WTC11 (cell line): ENCODE data around the gene LEMD3. TPM values are rescaled to one million over a fixed set of nuclear protein-coding genes. Genes with fewer than 3 reads are reported as not detected.

Experiments used
- CREB1 ChIP-seq: sonication (generic); formaldehyde crosslinking; IDR thresholded peaks from 2 replicates; pipeline ENCODE4 v1.8.0; 2023; ENCODE audit warnings: mild to moderate bottlenecking, missing genetic modification reagents
- ELF4 ChIP-seq: sonication (generic); formaldehyde crosslinking; IDR thresholded peaks from 2 replicates; pipeline ENCODE4 v1.8.1; 2022; ENCODE audit warnings: low read depth, mild to moderate bottlenecking, moderate library complexity, missing genetic modification reagents
- FOXJ3 ChIP-seq: sonication (generic); formaldehyde crosslinking; IDR thresholded peaks from 2 replicates; pipeline ENCODE4 v1.9.0; 2021; ENCODE audit warnings: missing genetic modification reagents, mild to moderate bottlenecking, borderline replicate concordance
- FOXP4 ChIP-seq: sonication (generic); formaldehyde crosslinking; IDR thresholded peaks from 2 replicates; pipeline ENCODE4 v1.8.0; 2022; ENCODE audit warnings: mild to moderate bottlenecking, missing genetic modification reagents
- GRHL2 ChIP-seq: fragments of 250-450 bp; sonication (Bioruptor Pico); IDR thresholded peaks from 2 replicates; pipeline ENCODE4 v1.8.0; 2022; ENCODE audit warnings: mild to moderate bottlenecking, moderate library complexity; ENCODE audit not compliant: insufficient replicate concordance, severe bottlenecking
- IRF1 ChIP-seq: sonication (generic); formaldehyde crosslinking; IDR thresholded peaks from 2 replicates; pipeline ENCODE4 v1.8.0; 2023; ENCODE audit warnings: missing genetic modification reagents
- IRF2 ChIP-seq: sonication (generic); formaldehyde crosslinking; IDR thresholded peaks from 2 replicates; pipeline ENCODE4 v1.8.0; 2022; ENCODE audit warnings: low read depth, missing genetic modification reagents, borderline replicate concordance
- MAX ChIP-seq: sonication (generic); formaldehyde crosslinking; IDR thresholded peaks from 2 replicates; pipeline ENCODE4 v1.8.0; 2022; ENCODE audit warnings: mild to moderate bottlenecking, missing genetic modification reagents
- NR1H2 ChIP-seq: sonication (generic); formaldehyde crosslinking; IDR thresholded peaks from 2 replicates; pipeline ENCODE4 v1.9.0; 2021; ENCODE audit warnings: mild to moderate bottlenecking, moderate library complexity, missing genetic modification reagents
- PRRX2 ChIP-seq: fragments of 250-450 bp; sonication (Bioruptor Pico); IDR thresholded peaks from 2 replicates; pipeline ENCODE4 v1.8.0; 2021; ENCODE audit warnings: mild to moderate bottlenecking
- RELA ChIP-seq: sonication (generic); formaldehyde crosslinking; IDR thresholded peaks from 2 replicates; pipeline ENCODE4 v1.8.1; 2022; ENCODE audit warnings: missing genetic modification reagents, mild to moderate bottlenecking, borderline replicate concordance
- RORB ChIP-seq: fragments of 250-450 bp; sonication (Bioruptor Pico); IDR thresholded peaks from 2 replicates; pipeline ENCODE4 v1.9.0; 2021; ENCODE audit warnings: mild to moderate bottlenecking
- SMAD3 ChIP-seq: sonication (generic); formaldehyde crosslinking; IDR thresholded peaks from 2 replicates; pipeline ENCODE4 v1.8.0; 2022; ENCODE audit warnings: missing genetic modification reagents, mild to moderate bottlenecking, borderline replicate concordance
- TEAD4 ChIP-seq: sonication (generic); formaldehyde crosslinking; IDR thresholded peaks from 2 replicates; pipeline ENCODE4 v1.8.0; 2022; ENCODE audit warnings: mild to moderate bottlenecking, missing genetic modification reagents
- ZMAT4 ChIP-seq: fragments of 250-450 bp; sonication (Bioruptor Pico); IDR thresholded peaks from 2 replicates; pipeline ENCODE4 v1.9.0; 2021; ENCODE audit warnings: mild to moderate bottlenecking
- ZNF532 ChIP-seq: fragments of 250-450 bp; sonication (Bioruptor Pico); IDR thresholded peaks from 2 replicates; pipeline ENCODE4 v1.9.0; 2021; ENCODE audit warnings: mild to moderate bottlenecking, borderline replicate concordance
- total RNA-seq: library from RNA; stranded (reverse); gene quantifications from 3 replicates; pipeline ENCODE4 v1.2.3, GENCODE V29; 2021
- TF ChIP-seq, protein P1 (sequence below): sonication (generic); formaldehyde crosslinking; IDR thresholded peaks from 2 replicates; pipeline ENCODE4 v1.8.1; 2023; ENCODE audit warnings: mild to moderate bottlenecking, moderate library complexity, missing genetic modification reagents
- TF ChIP-seq, protein P2 (sequence below): sonication (generic); formaldehyde crosslinking; IDR thresholded peaks from 2 replicates; pipeline ENCODE4 v1.8.0; 2023; ENCODE audit warnings: mild to moderate bottlenecking, missing genetic modification reagents
- TF ChIP-seq, protein P3 (sequence below): sonication (generic); formaldehyde crosslinking; IDR thresholded peaks from 2 replicates; pipeline ENCODE4 v1.8.1; 2022; ENCODE audit warnings: mild to moderate bottlenecking, missing genetic modification reagents, moderate library complexity, borderline replicate concordance

LEMD3 gene
- total RNA-seq, 1 experiment from 2014 or later: 31.3 TPM

DNA sequence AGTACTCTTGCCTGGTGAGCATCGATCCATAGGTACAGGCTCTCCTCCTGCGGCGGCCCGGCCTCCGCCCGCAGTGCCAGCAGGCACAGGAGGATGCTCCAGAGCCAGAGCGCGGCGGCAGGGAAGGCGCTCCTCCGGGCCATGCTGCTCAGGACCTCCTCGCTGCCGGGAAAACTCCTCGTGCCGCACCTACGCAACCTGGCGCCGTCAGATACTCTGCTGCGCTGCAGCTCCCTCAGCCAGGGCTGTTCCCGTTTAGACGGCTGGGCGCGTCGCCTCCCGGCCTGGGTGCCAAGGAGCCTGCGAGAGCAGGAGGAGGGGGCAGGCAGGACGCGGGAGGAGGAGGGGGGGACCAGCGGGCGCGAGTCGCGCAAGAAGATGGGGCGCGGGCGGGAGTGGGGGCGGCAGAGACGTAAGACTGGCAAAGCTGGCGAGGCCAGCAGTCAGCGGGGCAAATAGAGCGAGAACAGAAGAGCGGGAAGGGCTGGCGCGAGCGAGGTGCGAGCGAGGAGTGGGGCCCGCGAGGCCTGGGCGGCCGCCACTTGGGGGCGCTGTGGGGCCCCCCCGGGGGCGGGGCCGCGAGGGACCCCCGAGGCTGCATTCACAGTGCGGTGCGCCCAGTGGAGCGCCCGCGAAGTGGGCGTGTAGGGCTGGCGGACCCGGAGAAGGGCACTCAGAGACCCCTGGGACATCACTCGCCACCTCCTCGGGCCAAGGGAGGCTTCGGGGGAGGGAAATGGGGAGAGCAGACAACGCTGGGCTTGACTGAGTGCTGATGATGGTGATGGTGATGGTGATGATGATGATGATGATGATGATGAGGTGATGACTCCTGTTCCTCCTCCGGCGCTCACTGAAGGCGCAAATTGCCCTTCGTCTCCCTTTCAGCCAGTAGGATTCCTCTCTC lies 48.1 kb upstream of the LEMD3 start, which contains the start of gene WIF1 (continued):
- TF ChIP-seq, protein P1, sequence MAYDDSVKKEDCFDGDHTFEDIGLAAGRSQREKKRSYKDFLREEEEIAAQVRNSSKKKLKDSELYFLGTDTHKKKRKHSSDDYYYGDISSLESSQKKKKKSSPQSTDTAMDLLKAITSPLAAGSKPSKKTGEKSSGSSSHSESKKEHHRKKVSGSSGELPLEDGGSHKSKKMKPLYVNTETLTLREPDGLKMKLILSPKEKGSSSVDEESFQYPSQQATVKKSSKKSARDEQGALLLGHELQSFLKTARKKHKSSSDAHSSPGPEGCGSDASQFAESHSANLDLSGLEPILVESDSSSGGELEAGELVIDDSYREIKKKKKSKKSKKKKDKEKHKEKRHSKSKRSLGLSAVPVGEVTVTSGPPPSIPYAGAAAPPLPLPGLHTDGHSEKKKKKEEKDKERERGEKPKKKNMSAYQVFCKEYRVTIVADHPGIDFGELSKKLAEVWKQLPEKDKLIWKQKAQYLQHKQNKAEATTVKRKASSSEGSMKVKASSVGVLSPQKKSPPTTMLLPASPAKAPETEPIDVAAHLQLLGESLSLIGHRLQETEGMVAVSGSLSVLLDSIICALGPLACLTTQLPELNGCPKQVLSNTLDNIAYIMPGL (CRISPR knock-in tag): peak; percentile 84
- TF ChIP-seq SMAD3 (0 out of 2 replicates have a peak, but pooled peaks have one; percentile 18), MAX (CRISPR knock-in tag) (peak; percentile 95), GRHL2 (CRISPR knock-in tag) (no peak), TEAD4 (no peak), RELA (CRISPR knock-in tag) (peak; percentile 90), ELF4 (CRISPR knock-in tag) (no peak), CREB1 (CRISPR knock-in tag) (no peak), NR1H2 (no peak), RORB (no peak), PRRX2 (CRISPR knock-in tag) (no peak), FOXP4 (CRISPR knock-in tag) (peak; percentile 64; the same call in 1 of the 2 replicates), ZNF532 (CRISPR knock-in tag) (no peak), ZMAT4 (CRISPR knock-in tag) (no peak), FOXJ3 (CRISPR knock-in tag) (no peak), IRF1 (peak; percentile 76; the same call in 1 of the 2 replicates), IRF2 (CRISPR knock-in tag) (no peak)
- TF ChIP-seq, protein P2, sequence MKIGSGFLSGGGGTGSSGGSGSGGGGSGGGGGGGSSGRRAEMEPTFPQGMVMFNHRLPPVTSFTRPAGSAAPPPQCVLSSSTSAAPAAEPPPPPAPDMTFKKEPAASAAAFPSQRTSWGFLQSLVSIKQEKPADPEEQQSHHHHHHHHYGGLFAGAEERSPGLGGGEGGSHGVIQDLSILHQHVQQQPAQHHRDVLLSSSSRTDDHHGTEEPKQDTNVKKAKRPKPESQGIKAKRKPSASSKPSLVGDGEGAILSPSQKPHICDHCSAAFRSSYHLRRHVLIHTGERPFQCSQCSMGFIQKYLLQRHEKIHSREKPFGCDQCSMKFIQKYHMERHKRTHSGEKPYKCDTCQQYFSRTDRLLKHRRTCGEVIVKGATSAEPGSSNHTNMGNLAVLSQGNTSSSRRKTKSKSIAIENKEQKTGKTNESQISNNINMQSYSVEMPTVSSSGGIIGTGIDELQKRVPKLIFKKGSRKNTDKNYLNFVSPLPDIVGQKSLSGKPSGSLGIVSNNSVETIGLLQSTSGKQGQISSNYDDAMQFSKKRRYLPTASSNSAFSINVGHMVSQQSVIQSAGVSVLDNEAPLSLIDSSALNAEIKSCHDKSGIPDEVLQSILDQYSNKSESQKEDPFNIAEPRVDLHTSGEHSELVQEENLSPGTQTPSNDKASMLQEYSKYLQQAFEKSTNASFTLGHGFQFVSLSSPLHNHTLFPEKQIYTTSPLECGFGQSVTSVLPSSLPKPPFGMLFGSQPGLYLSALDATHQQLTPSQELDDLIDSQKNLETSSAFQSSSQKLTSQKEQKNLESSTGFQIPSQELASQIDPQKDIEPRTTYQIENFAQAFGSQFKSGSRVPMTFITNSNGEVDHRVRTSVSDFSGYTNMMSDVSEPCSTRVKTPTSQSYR: no peak
- TF ChIP-seq, protein P3, sequence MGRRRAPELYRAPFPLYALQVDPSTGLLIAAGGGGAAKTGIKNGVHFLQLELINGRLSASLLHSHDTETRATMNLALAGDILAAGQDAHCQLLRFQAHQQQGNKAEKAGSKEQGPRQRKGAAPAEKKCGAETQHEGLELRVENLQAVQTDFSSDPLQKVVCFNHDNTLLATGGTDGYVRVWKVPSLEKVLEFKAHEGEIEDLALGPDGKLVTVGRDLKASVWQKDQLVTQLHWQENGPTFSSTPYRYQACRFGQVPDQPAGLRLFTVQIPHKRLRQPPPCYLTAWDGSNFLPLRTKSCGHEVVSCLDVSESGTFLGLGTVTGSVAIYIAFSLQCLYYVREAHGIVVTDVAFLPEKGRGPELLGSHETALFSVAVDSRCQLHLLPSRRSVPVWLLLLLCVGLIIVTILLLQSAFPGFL (CRISPR knock-in tag): no peak
